Measurements from ENCODE around the gene ITGA1.

The ITGA1 gene

DNA sequence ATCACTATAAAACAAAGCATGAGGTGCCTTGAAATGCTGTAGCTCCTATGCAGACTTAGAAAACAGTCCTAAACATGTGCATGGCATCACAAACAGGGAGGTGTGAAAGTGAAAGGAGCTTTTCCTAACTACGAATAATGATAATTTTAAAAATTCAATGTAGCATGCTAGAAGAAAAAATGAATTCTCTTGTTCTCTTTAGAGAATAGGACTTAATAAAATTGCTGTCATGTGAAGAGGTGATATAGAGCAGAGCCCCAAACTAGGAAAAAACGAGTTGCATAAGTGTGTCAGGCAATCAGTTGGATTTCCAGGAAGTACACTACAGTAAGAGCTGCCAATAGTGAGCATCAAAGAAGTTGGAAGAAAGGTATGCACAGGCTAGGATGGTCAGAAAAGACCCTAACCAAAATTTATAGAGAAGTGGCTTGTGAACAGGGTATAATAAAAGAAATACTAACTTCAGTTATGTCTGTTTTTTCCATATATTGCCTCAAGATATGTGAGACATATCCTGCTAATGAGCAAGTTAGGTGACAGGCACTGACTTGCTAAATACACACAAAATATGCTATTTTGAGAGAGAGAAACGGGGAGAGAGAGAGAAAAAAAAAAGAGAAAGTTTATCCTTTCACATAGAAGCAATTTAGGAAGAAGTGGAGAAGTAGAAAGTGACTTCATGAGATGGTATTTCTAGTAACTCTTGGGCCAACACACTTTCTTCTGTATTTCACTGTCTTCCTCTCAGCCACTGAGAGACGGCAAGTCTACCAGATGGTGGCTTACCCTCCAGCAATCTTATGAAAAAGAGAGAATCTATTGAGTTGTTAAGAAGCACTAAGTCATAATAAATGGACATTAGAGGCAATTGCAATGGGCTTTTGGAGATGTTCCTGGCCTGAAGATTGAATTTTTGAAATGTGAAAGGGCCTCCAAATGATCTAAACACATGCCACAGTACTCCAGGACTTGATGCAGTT, 219.5 kb downstream of the ITGA1 start:
- DNase-seq: no peak

DNA sequence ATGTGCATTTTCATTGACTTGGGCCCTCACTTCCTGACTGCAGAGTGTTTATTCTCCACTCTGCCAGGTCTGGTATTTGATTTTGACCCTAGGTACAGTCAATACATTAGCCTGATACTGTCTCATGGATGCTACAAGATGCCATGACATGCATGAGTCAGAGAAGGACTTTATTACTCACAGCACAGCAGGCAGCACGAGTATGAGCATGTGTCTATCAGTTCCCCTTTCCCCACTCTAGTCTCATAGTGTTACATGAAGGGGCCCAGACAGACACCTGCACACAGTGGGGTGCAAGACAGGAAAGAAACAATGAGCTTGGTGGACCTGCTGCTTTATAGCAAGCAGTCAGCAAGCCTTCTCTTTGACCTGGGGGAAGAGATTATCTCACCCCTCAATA, 221.0 kb downstream of the ITGA1 start:
- no peak for DNase-seq
